GM23338 (cell line): ENCODE results near the gene TINAG. TPM values are rescaled to one million over a fixed set of nuclear protein-coding genes. Genes with fewer than 3 reads are reported as not detected.
A peak's percentile ranks its signal among the peaks of the same experiment; 100 is the strongest.

Experiments
- ATAC-seq: fragments of 200-7000 bp; cut with Tn5 transposase; 3 replicates; pipeline ENCODE4 v1.9.1; 2020
- DNase-seq: peaks from one replicate; pipeline ENCODE4 v3.0.0-alpha.2; 2015; ENCODE audit warnings: low spot score
- H2AFZ ChIP-seq: fragments of 200-600 bp; sonication (generic); 2 replicates; pipeline ENCODE4 v1.8.0; 2016; ENCODE audit warnings: antibody characterized with exemption, mild to moderate bottlenecking, moderate library complexity
- H3F3A ChIP-seq: fragments of 200-600 bp; sonication (generic); replicated peaks from 2 replicates; pipeline ENCODE4 v1.8.0; 2017; ENCODE audit warnings: antibody characterized with exemption, mixed run types, low read depth
- H3K27ac ChIP-seq: fragments of 200-600 bp; sonication (generic); 2 replicates; pipeline ENCODE4 v1.6.1; 2016; ENCODE audit warnings: low read depth
- H3K27me3 ChIP-seq: fragments of 200-600 bp; sonication (generic); 2 replicates; pipeline ENCODE4 v1.8.0; 2016; ENCODE audit warnings: mild to moderate bottlenecking, mixed run types, moderate library complexity; ENCODE audit not compliant: insufficient read depth
- H3K36me3 ChIP-seq: fragments of 200-600 bp; sonication (generic); 2 replicates; pipeline ENCODE4 v1.8.0; 2016; ENCODE audit warnings: mild to moderate bottlenecking; ENCODE audit not compliant: insufficient read depth
- H3K4me1 ChIP-seq: fragments of 200-600 bp; sonication (generic); 2 replicates; pipeline ENCODE4 v1.8.0; 2016; ENCODE audit warnings: mild to moderate bottlenecking, moderate library complexity; ENCODE audit not compliant: insufficient read depth
- H3K4me2 ChIP-seq: fragments of 200-600 bp; sonication (generic); 2 replicates; pipeline ENCODE4 v1.7.1; 2017; ENCODE audit warnings: mixed run types
- H3K4me3 ChIP-seq: fragments of 200-600 bp; sonication (generic); 2 replicates; pipeline ENCODE4 v1.6.1; 2016; ENCODE audit warnings: mixed run types
- H3K79me2 ChIP-seq: fragments of 200-600 bp; sonication (generic); replicated peaks from 2 replicates; pipeline ENCODE4 v1.8.0; 2017; ENCODE audit warnings: mild to moderate bottlenecking; ENCODE audit not compliant: insufficient read depth
- H3K9me2 ChIP-seq: fragments of 200-600 bp; sonication (generic); 2 replicates; pipeline ENCODE4 v1.8.0; 2017; ENCODE audit not compliant: insufficient read depth
- H4K20me1 ChIP-seq: fragments of 200-600 bp; sonication (generic); replicated peaks from 2 replicates; pipeline ENCODE4 v1.8.0; 2017; ENCODE audit warnings: mild to moderate bottlenecking; ENCODE audit not compliant: insufficient read depth
- H3K27ac Mint-ChIP-seq: 2 replicates; pipeline ENCODE4 v1.8.0; 2020; ENCODE audit warnings: inconsistent platforms, mild to moderate bottlenecking, moderate library complexity, mixed read lengths
- H3K27me3 Mint-ChIP-seq: 3 replicates; pipeline ENCODE4 v1.8.0; 2022; ENCODE audit warnings: low read depth, mild to moderate bottlenecking, moderate library complexity, mixed read lengths, inconsistent platforms; ENCODE audit not compliant: insufficient read depth, poor library complexity
- H3K36me3 Mint-ChIP-seq: 3 replicates; pipeline ENCODE4 v1.8.0; 2021; ENCODE audit warnings: low read depth, mild to moderate bottlenecking, inconsistent platforms, moderate library complexity, mixed read lengths
- H3K4me1 Mint-ChIP-seq: 3 replicates; pipeline ENCODE4 v1.8.0; 2020; ENCODE audit warnings: mild to moderate bottlenecking, inconsistent platforms, mixed read lengths
- H3K4me3 Mint-ChIP-seq: 3 replicates; pipeline ENCODE4 v1.8.0; 2021; ENCODE audit warnings: moderate library complexity, mild to moderate bottlenecking, inconsistent platforms, mixed read lengths
- H3K9me3 Mint-ChIP-seq: 3 replicates; pipeline ENCODE4 v1.8.0; 2020; ENCODE audit warnings: moderate library complexity, mild to moderate bottlenecking, inconsistent platforms, mixed read lengths
- CREB1 ChIP-seq: fragments of 250-450 bp; sonication (Bioruptor Pico); IDR thresholded peaks from 2 replicates; pipeline ENCODE4 v1.5.0; 2020; ENCODE audit warnings: low read depth, mild to moderate bottlenecking, moderate library complexity
- EZH2phosphoT487 ChIP-seq: fragments of 200-600 bp; sonication (generic); IDR thresholded peaks from one replicate; pipeline ENCODE4 v1.8.1; 2018; ENCODE audit warnings: antibody characterized with exemption; ENCODE audit not compliant: unreplicated experiment
- NANOG ChIP-seq: IDR thresholded peaks from 2 replicates; pipeline ENCODE4 v1.6.1; 2016; ENCODE audit warnings: antibody characterized with exemption, borderline replicate concordance
- POLR2AphosphoS5 ChIP-seq: IDR thresholded peaks from 2 replicates; pipeline ENCODE4 v1.6.1; 2016; ENCODE audit warnings: antibody characterized with exemption, low read depth
- STAT1 ChIP-seq: IDR thresholded peaks from one replicate; pipeline ENCODE4 v1.6.1; 2016; ENCODE audit warnings: antibody characterized with exemption; ENCODE audit not compliant: unreplicated experiment
- polyA plus RNA-seq: library from polyadenylated mRNA; unstranded; fragments of >200 nt; fragmentation: Nextera tagmentation; extraction: Ambion mirVana; gene quantifications from 2 replicates; pipeline ENCODE4 v1.2.1, GENCODE V29; 2016
- total RNA-seq: library from RNA; depleted of rRNA; stranded (reverse); fragments of >200 nt; shearing (Covaris generic); gene quantifications from 2 replicates; pipeline ENCODE4 v1.2.3, GENCODE V29; 2014
- TF ChIP-seq, protein P1 (sequence below), 2 experiments: fragments of 200-600 bp in 1 of 2; sonication (generic) in 1 of 2; conservative IDR thresholded peaks; 2 replicates each; pipeline versions ENCODE4 v1.5.1 to v1.6.1; 2016 to 2017; ENCODE audit warnings: antibody characterized with exemption in 2 of 2, low read depth in 2 of 2, mild to moderate bottlenecking in 2 of 2, moderate library complexity in 1 of 2
- TF ChIP-seq, protein P2 (sequence below): fragments of 250-450 bp; sonication (Bioruptor Pico); IDR thresholded peaks from 2 replicates; pipeline ENCODE4 v1.5.0; 2020; ENCODE audit warnings: mild to moderate bottlenecking, moderate library complexity
- TF ChIP-seq, protein P3 (sequence below): IDR thresholded peaks from 2 replicates; pipeline ENCODE4 v1.6.1; 2016; ENCODE audit warnings: antibody characterized with exemption

Gene TINAG
- total and polyA plus RNA-seq, 2 experiments from 2014 or later, result not detected

DNA sequence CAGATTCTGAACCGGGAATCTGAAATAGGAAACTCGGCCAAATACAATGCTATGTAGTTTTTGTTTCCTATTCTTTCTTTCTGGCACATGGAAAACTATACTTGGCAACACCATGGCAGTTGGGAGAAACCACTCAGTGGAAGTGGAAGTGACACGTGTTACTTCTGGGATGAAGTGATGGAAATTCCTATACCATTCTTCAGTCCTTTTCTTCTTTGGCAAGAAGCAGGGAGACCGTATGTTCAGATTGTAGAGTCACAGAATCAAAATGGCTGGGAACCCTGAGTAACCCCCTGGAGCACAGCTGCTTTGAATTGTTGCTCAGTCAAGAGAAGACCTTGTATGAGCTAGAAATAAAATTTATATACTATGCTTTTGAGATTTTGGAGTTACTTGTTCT is 18.8 kb upstream of the TINAG start (continued):
- TF ChIP-seq, protein P1, sequence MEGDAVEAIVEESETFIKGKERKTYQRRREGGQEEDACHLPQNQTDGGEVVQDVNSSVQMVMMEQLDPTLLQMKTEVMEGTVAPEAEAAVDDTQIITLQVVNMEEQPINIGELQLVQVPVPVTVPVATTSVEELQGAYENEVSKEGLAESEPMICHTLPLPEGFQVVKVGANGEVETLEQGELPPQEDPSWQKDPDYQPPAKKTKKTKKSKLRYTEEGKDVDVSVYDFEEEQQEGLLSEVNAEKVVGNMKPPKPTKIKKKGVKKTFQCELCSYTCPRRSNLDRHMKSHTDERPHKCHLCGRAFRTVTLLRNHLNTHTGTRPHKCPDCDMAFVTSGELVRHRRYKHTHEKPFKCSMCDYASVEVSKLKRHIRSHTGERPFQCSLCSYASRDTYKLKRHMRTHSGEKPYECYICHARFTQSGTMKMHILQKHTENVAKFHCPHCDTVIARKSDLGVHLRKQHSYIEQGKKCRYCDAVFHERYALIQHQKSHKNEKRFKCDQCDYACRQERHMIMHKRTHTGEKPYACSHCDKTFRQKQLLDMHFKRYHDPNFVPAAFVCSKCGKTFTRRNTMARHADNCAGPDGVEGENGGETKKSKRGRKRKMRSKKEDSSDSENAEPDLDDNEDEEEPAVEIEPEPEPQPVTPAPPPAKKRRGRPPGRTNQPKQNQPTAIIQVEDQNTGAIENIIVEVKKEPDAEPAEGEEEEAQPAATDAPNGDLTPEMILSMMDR (conservative IDR thresholded peaks at IDR 0.05; ENCODE audit: low read depth in 2 of 2), result no peak
- no peak for TF ChIP-seq STAT1

DNA sequence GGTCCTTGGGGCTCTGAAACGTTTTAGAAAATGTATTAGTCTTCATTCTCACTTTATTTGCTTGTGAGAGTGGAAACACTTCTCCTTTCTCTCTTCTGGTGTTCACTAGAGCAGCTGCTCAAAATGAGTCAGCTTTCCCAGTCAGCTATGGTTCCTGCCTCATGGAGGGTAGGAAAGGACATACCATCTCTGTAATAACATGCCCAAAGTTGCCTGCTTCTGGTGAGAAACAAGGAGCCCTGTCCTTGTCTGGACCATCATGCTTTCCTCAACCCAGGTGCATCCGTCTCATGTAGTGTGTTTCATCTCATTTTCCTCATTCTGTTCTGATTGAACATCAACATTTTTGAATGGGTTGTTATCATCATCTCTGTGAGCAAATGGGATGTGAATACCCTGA is 17.1 kb upstream of the TINAG start:
- DNase-seq (no peak), ATAC-seq (no peak)
- H3K27ac ChIP-seq, result no peak overlapping the region
- no peak overlapping the region for H3K4me3 ChIP-seq
- H3K36me3 ChIP-seq, result no peaks in the 10 kb centered on the region
- H3K27me3 ChIP-seq, result no peaks in the 10 kb centered on the region
- peaks cover 25% of the 10 kb centered on the region for H3K4me1 Mint-ChIP-seq
- peaks cover 8% of the 10 kb centered on the region; the same call in 1 of the 2 replicates for H3K9me2 ChIP-seq
- H3K4me2 ChIP-seq, result no peak overlapping the region
- no peaks in the 10 kb centered on the region for H3K79me2 ChIP-seq
- H3K27ac Mint-ChIP-seq, result peak overlapping the region; percentile 60; the same call in 1 of the 2 replicates
- no peaks in the 10 kb centered on the region for H3K9me3 Mint-ChIP-seq
- no peaks in the 10 kb centered on the region for H3F3A ChIP-seq
- peaks cover 2% of the 10 kb centered on the region for H3K27me3 Mint-ChIP-seq
- H3K36me3 Mint-ChIP-seq, result no peaks in the 10 kb centered on the region; the same call in 2 of the 3 replicates
- H4K20me1 ChIP-seq, result no peaks in the 10 kb centered on the region
- no peaks in the 10 kb centered on the region for H3K4me1 ChIP-seq
- no peak overlapping the region for H3K4me3 Mint-ChIP-seq
- TF ChIP-seq CREB1 (CRISPR knock-in tag) (no peak), EZH2phosphoT487 (no peak), STAT1 (no peak), NANOG (no peak), POLR2AphosphoS5 (no peak)
- TF ChIP-seq, protein P1 (conservative IDR thresholded peaks at IDR 0.05; ENCODE audit: low read depth in 2 of 2), result no peak
- TF ChIP-seq, protein P2, sequence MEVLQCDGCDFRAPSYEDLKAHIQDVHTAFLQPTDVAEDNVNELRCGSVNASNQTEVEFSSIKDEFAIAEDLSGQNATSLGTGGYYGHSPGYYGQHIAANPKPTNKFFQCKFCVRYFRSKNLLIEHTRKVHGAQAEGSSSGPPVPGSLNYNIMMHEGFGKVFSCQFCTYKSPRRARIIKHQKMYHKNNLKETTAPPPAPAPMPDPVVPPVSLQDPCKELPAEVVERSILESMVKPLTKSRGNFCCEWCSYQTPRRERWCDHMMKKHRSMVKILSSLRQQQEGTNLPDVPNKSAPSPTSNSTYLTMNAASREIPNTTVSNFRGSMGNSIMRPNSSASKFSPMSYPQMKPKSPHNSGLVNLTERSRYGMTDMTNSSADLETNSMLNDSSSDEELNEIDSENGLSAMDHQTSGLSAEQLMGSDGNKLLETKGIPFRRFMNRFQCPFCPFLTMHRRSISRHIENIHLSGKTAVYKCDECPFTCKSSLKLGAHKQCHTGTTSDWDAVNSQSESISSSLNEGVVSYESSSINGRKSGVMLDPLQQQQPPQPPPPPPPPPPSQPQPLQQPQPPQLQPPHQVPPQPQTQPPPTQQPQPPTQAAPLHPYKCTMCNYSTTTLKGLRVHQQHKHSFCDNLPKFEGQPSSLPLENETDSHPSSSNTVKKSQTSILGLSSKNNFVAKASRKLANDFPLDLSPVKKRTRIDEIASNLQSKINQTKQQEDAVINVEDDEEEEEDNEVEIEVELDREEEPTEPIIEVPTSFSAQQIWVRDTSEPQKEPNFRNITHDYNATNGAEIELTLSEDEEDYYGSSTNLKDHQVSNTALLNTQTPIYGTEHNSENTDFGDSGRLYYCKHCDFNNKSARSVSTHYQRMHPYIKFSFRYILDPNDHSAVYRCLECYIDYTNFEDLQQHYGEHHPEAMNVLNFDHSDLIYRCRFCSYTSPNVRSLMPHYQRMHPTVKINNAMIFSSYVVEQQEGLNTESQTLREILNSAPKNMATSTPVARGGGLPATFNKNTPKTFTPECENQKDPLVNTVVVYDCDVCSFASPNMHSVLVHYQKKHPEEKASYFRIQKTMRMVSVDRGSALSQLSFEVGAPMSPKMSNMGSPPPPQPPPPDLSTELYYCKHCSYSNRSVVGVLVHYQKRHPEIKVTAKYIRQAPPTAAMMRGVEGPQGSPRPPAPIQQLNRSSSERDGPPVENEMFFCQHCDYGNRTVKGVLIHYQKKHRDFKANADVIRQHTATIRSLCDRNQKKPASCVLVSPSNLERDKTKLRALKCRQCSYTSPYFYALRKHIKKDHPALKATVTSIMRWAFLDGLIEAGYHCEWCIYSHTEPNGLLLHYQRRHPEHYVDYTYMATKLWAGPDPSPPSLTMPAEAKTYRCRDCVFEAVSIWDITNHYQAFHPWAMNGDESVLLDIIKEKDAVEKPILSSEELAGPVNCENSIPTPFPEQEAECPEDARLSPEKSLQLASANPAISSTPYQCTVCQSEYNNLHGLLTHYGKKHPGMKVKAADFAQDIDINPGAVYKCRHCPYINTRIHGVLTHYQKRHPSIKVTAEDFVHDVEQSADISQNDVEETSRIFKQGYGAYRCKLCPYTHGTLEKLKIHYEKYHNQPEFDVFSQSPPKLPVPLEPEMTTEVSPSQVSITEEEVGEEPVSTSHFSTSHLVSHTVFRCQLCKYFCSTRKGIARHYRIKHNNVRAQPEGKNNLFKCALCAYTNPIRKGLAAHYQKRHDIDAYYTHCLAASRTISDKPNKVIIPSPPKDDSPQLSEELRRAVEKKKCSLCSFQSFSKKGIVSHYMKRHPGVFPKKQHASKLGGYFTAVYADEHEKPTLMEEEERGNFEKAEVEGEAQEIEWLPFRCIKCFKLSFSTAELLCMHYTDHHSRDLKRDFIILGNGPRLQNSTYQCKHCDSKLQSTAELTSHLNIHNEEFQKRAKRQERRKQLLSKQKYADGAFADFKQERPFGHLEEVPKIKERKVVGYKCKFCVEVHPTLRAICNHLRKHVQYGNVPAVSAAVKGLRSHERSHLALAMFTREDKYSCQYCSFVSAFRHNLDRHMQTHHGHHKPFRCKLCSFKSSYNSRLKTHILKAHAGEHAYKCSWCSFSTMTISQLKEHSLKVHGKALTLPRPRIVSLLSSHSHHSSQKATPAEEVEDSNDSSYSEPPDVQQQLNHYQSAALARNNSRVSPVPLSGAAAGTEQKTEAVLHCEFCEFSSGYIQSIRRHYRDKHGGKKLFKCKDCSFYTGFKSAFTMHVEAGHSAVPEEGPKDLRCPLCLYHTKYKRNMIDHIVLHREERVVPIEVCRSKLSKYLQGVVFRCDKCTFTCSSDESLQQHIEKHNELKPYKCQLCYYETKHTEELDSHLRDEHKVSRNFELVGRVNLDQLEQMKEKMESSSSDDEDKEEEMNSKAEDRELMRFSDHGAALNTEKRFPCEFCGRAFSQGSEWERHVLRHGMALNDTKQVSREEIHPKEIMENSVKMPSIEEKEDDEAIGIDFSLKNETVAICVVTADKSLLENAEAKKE, result no peak
- TF ChIP-seq, protein P3, sequence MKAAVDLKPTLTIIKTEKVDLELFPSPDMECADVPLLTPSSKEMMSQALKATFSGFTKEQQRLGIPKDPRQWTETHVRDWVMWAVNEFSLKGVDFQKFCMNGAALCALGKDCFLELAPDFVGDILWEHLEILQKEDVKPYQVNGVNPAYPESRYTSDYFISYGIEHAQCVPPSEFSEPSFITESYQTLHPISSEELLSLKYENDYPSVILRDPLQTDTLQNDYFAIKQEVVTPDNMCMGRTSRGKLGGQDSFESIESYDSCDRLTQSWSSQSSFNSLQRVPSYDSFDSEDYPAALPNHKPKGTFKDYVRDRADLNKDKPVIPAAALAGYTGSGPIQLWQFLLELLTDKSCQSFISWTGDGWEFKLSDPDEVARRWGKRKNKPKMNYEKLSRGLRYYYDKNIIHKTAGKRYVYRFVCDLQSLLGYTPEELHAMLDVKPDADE, result no peak
- H2AFZ ChIP-seq, result peak overlapping the region; percentile 45; the same call in 1 of the 2 replicates
